Lower leg skin (tissue), 4 donors: Measurements from ENCODE around the gene ZNF555. TPM values are rescaled to one million over a fixed set of nuclear protein-coding genes. Genes with fewer than 3 reads are reported as not detected.
A peak's percentile ranks its signal among the peaks of the same experiment; 100 is the strongest.
"Not testable (repeated sequence)": the region's sequence is repeated elsewhere in the genome, so short reads cannot be mapped to it uniquely, and the experiment has no call there.

Experiments
- DNase-seq, 2 donors: peaks; one replicate each; pipeline ENCODE4 v3.0.0-alpha.2; 2019; ENCODE audit warnings: low spot score in 2 of 2
- H3K4me3 ChIP-seq: fragments of 200-600 bp; sonication (generic); 2 replicates; pipeline ENCODE4 v1.5.1; 2017; ENCODE audit warnings: mild to moderate bottlenecking, low read depth; ENCODE audit not compliant: poor library complexity, severe bottlenecking
- CTCF ChIP-seq, 3 donors: fragments of 450-650 bp; IDR thresholded peaks; one replicate each; pipeline ENCODE4 v1.5.1; 2016; ENCODE audit warnings: antibody characterized with exemption in 3 of 3, mild to moderate bottlenecking in 3 of 3, moderate library complexity in 2 of 3
- POLR2A ChIP-seq, 2 donors: fragments of 450-650 bp; IDR thresholded peaks; one replicate each; pipeline ENCODE4 v1.6.1; 2016 to 2017; ENCODE audit warnings: antibody characterized with exemption in 2 of 2, mild to moderate bottlenecking in 1 of 2, moderate library complexity in 1 of 2
- WGBS, 2 donors: methylation state at CpG; one replicate each; pipeline ENCODE4 v1.1.5; 2018; 5-methylcytosine and 5-hydroxymethylcytosine counted together
- intact Hi-C: fragments of 100-400 bp; cut with DNase I; formaldehyde crosslinking; loops from one replicate; pipeline ENCODE4 v1.15.0; 2023; ENCODE audit warnings: low total_unique reads
- total RNA-seq, 4 donors: library from RNA; depleted of rRNA; stranded (reverse); fragments of >200 nt; gene quantifications; one replicate each; pipeline ENCODE4 v1.1.0, GENCODE V29; 2016

ZNF555 gene
- total RNA-seq, 4 donors from 2014 or later = 2.4 to 5.5 (median 3.6) TPM

- intact Hi-C loops = loop anchor here (10.0 kb wide), 1 partner anchor 223 kb away; no protein-coding TSS in a partner anchor
- TF ChIP-seq POLR2A (IDR thresholded peaks at IDR 0.05) (no peak), CTCF (IDR thresholded peaks at IDR 0.05) (no peak)
- WGBS, 2 donors = 87 to 88% methylated on average over 32 of the region's 32 CpGs
- DNase-seq = no peak
- no peak overlapping the region for H3K4me3 ChIP-seq
Observed at GRCh38 chr19:2877398-2878331, 36.4 kb downstream of the ZNF555 start.

- intact Hi-C loops = no loop called here
- TF ChIP-seq CTCF (IDR thresholded peaks at IDR 0.05) (no peak), POLR2A (IDR thresholded peaks at IDR 0.05) (no peak)
- 79 to 81% methylated on average over 14 of the region's 14 CpGs for WGBS, 2 donors
Observed at GRCh38 chr19:2883686-2884439, 42.6 kb downstream of the ZNF555 start.

GRCh38 chr19:2885736-2886135 is 44.5 kb downstream of the ZNF555 start:
- intact Hi-C loops = no loop called here
- no peak for DNase-seq
- 84 to 86% methylated on average over 17 of the region's 17 CpGs for WGBS, 2 donors
- TF ChIP-seq CTCF (IDR thresholded peaks at IDR 0.05) (no peak), POLR2A (IDR thresholded peaks at IDR 0.05) (no peak)
- H3K4me3 ChIP-seq = no peak overlapping the region

More at GRCh38 chr19:2883686-2884439, 42.6 kb downstream of the ZNF555 start:
- no peak overlapping the region for H3K4me3 ChIP-seq
- no peak for DNase-seq

GRCh38 chr19:2887391-2887914 is 46.2 kb downstream of the ZNF555 start:
- TF ChIP-seq POLR2A (IDR thresholded peaks at IDR 0.05) = no peak
- no peak for TF ChIP-seq CTCF (IDR thresholded peaks at IDR 0.05)
- intact Hi-C loops = no loop called here
- no peak for DNase-seq

GRCh38 chr19:2888731-2889224 is 47.5 kb downstream of the ZNF555 start:
- intact Hi-C loops = no loop called here
- DNase-seq = no peak
- H3K4me3 ChIP-seq = no peak overlapping the region
- TF ChIP-seq POLR2A (IDR thresholded peaks at IDR 0.05) (no peak), CTCF (IDR thresholded peaks at IDR 0.05) (no peak)
- WGBS, 2 donors = 44 to 56% methylated on average over 7 to 36 of the region's 37 CpGs

More at GRCh38 chr19:2887391-2887914, 46.2 kb downstream of the ZNF555 start:
- 10% methylated on average over 9 of the region's 9 CpGs for WGBS, 2 donors
- no peak overlapping the region for H3K4me3 ChIP-seq

- DNase-seq = peak in 1 of 2 donors; percentile 34
- 35 to 42% methylated on average over 8 of the region's 8 CpGs for WGBS, 2 donors
- H3K4me3 ChIP-seq, intact Hi-C loops: not testable (repeated sequence)
Observed at GRCh38 chr19:2890531-2890930, 49.3 kb downstream of the ZNF555 start.
